Measurements from ENCODE around the gene HOXC13. TPM values are rescaled to one million over a fixed set of nuclear protein-coding genes. Genes with fewer than 3 reads are reported as not detected.

Gene HOXC13
- total and polyA plus RNA-seq, 3 donors from 2014 or later: 0.25 to 0.87 (median 0.63) TPM

DNA sequence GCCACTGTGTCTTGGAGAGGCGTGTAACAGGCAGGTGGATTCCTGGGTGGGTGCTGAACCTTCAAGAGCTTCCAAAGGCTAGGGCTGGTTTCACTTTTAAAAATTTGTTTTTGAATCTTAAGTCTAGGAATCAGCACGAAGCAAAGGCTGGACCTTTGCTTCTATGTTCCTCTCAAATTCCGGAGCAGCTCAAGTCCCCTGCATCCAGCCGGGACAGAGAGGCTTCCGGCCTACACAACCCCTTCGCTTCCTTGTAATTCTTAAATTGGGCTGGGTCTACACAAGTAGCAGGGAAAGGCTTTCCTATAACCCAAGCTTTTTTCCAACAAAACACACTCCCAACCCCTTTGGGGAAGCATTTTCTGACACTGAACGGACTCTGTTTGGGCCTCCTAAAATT, 24.4 kb downstream of the HOXC13 start:
- no peaks in the 10 kb centered on the region for H3K36me3 ChIP-seq (ENCODE audit: low read depth, missing control alignments)
- 30 to 32% methylated on average over 7 of the region's 7 CpGs for WGBS, 2 donors
- no peaks in the 10 kb centered on the region for H3K9me3 ChIP-seq
- no peak for TF ChIP-seq POLR2A (IDR thresholded peaks at IDR 0.05)
- TF ChIP-seq, protein P1, sequence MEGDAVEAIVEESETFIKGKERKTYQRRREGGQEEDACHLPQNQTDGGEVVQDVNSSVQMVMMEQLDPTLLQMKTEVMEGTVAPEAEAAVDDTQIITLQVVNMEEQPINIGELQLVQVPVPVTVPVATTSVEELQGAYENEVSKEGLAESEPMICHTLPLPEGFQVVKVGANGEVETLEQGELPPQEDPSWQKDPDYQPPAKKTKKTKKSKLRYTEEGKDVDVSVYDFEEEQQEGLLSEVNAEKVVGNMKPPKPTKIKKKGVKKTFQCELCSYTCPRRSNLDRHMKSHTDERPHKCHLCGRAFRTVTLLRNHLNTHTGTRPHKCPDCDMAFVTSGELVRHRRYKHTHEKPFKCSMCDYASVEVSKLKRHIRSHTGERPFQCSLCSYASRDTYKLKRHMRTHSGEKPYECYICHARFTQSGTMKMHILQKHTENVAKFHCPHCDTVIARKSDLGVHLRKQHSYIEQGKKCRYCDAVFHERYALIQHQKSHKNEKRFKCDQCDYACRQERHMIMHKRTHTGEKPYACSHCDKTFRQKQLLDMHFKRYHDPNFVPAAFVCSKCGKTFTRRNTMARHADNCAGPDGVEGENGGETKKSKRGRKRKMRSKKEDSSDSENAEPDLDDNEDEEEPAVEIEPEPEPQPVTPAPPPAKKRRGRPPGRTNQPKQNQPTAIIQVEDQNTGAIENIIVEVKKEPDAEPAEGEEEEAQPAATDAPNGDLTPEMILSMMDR (IDR thresholded peaks at IDR 0.05): no peak
- intact Hi-C loops (cut with DNase I; ENCODE audit: low total_unique reads): no loop called here
- H3K4me1 ChIP-seq: peaks cover 2% of the 10 kb centered on the region
- DNase-seq: no peak
- peaks cover 3% of the 10 kb centered on the region for H3K27me3 ChIP-seq
- H3K4me3 ChIP-seq: no peak overlapping the region
- H3K27ac ChIP-seq: no peak overlapping the region

DNA sequence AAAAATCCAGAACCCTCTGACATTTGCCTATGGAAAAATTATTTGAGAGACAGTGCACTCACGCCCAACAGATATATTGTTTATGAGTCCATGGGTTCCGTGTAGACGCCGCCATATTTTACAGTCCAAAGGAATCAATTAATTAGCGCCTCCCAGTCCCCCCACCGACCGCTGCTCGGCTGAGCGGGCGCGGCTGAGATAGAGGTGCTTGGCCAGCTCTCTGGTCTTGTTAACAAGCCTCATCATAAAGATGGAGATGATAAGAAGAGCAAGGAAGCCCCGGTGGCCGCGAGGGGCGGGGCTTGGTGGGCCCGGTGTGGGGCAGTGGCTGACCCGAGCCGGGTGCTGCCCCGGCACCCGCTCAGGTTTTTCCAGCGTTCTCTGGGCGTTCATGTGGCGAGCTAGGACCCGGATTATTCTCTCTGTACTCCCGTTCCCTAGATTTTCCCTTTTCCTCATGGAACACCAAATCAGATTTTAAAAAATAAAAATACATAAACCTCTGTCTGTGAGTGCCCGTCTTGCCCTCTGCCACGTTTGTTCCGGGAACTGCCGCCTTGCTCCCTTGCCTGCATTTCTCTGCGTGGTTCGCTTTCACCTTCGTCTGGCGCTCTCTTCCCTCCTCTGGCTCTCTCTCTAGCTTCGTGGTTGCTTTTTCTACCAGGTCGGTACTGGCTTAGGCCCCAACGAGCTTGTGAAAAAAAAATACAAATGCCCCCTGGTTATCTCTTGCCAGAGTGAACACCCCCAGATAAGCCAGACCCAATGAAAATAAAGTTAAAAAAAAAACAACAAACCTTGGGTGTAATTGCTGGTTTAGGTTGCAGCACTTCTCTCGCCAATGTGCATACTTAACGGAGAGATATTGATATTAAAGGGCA, 25.0 kb downstream of the HOXC13 start:
- Histone ChIP-seq H3K4me1 (peaks cover 2% of the 10 kb centered on the region), H3K9me3 (no peaks in the 10 kb centered on the region), H3K27ac (no peak overlapping the region), H3K4me3 (no peak overlapping the region), H3K36me3 (ENCODE audit: low read depth, missing control alignments) (no peaks in the 10 kb centered on the region), H3K27me3 (peaks cover 3% of the 10 kb centered on the region)
- DNase-seq: no peak
- TF ChIP-seq, protein P1 (IDR thresholded peaks at IDR 0.05): no peak
- TF ChIP-seq POLR2A (IDR thresholded peaks at IDR 0.05): no peak
- 14 to 15% methylated on average over 37 to 38 of the region's 38 CpGs for WGBS, 2 donors
- intact Hi-C loops (cut with DNase I; ENCODE audit: low total_unique reads): no loop called here

DNA sequence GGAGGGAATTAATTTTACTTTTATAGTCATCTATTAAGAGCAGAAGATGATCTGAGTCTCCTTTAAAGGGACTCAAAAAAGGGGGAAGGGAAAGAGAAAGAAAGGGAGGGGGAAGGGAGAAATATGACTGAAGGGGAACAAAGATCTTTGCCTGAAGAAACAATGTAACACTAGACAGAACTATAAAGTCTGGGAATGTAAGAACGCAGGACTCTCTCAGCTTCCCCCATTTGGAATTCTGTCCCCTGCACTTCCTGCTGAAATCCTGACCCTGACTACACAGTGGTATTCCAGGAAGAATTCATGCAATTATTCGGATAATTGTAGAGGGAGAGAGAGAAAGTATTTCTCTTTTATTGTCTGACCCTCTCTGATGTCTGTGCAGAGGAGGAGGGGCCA, 25.7 kb downstream of the HOXC13 start:
- H3K27me3 ChIP-seq: peaks cover 3% of the 10 kb centered on the region
- no peak overlapping the region for H3K27ac ChIP-seq
- intact Hi-C loops (cut with DNase I; ENCODE audit: low total_unique reads): no loop called here

DNA sequence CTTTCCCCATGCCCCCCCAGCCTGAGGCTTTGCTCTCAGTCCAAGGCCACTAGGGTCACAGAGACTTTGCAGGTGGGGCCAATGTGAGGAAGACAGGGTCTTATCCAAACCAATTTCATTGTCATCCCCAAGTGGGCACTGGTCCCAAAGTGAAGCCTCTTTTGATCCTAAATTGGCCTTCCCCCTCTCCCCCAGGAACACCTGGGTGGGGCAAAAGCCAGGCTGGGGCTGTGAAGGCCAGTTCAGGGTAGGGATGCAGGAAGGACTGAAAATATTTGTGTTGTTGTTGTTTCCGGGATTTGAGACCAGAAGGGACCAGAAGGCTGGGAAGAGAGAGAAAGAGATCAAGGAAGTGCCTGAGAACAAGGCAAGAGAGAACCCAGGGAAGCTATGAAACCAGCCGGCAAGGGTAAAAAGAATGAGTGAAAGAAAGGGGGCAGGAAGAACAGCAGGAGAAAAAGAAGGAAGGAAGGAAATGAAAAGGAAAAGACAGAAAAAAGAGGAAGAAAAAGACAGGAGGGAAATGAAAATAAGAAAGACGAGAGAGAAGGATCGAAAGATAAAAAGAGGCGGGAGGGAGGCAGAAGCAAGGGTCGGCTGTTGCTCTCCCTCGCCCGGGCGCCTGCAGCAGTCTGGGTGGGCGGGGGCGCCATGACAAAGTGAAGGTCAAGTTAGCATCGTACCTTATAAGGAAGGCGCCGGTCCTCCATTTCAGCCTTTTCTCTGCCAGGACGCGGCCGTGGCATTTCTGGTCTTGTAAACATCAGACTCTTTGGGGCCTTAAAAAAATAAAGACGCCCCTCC, 26.9 kb downstream of the HOXC13 start:
- TF ChIP-seq, protein P1 (IDR thresholded peaks at IDR 0.05): no peak
- no peak for TF ChIP-seq POLR2A (IDR thresholded peaks at IDR 0.05)
- no peak overlapping the region for H3K27ac ChIP-seq
- peaks cover 3% of the 10 kb centered on the region for H3K27me3 ChIP-seq
- WGBS, 2 donors: 4% methylated on average over 18 of the region's 18 CpGs
- peak overlapping the region in 1 of 2 donors; percentile 27 for H3K4me3 ChIP-seq
- no peak for DNase-seq
- intact Hi-C loops (cut with DNase I; ENCODE audit: low total_unique reads): no loop called here
- H3K36me3 ChIP-seq (ENCODE audit: low read depth, missing control alignments): no peaks in the 10 kb centered on the region
- peaks cover 2% of the 10 kb centered on the region for H3K4me1 ChIP-seq
- no peaks in the 10 kb centered on the region for H3K9me3 ChIP-seq

More for the DNA sequence above, 25.7 kb downstream of the HOXC13 start:
- H3K9me3 ChIP-seq: no peaks in the 10 kb centered on the region
- no peak for TF ChIP-seq POLR2A (IDR thresholded peaks at IDR 0.05)
- TF ChIP-seq, protein P1 (IDR thresholded peaks at IDR 0.05): no peak
- no peak overlapping the region for H3K4me3 ChIP-seq
- H3K36me3 ChIP-seq (ENCODE audit: low read depth, missing control alignments): no peaks in the 10 kb centered on the region
- peaks cover 2% of the 10 kb centered on the region for H3K4me1 ChIP-seq
- DNase-seq: no peak
- 16 to 20% methylated on average over 2 of the region's 2 CpGs for WGBS, 2 donors

Measured in testis (tissue), 3 donors.